HG02870 (cell line): ENCODE measurements around the gene GOLGA8B.
A peak's percentile ranks its signal among the peaks of the same experiment; 100 is the strongest.
"Not testable (repeated sequence)": the region's sequence is repeated elsewhere in the genome, so short reads cannot be mapped to it uniquely, and the experiment has no call there.

Experiments
- ATAC-seq: cut with Tn5 transposase; IDR thresholded peaks from one replicate; pipeline ENCODE4 v1.9.1; 2021; ENCODE audit warnings: mild to moderate bottlenecking, moderate library complexity; ENCODE audit not compliant: unreplicated experiment

The GOLGA8B gene

GRCh38 chr15:34598799-34599585 lies 15.5 kb upstream of the GOLGA8B start:
- ATAC-seq, result no peak

DNA sequence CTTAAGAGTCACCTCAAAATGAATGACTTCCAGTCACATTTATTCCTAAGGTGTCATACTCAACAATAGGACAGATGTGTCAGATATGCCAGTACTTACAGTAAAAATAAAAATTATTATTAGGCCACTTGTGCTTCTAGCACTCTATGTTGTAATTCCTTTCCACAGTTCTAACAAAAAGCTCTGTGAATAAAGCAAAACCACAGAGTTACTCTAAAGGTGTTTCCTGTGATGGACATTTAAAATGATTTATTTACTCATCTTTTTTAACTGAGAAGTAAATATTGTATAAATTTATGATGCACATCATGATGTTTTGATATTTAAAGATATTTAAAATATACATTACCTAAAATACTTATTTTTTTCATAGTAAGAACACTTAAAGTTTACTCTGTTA lies 13.9 kb upstream of the GOLGA8B start:
- ATAC-seq, result no peak

- no peak for ATAC-seq
Measured at GRCh38 chr15:34594361-34594760, 10.9 kb upstream of the GOLGA8B start.

DNA sequence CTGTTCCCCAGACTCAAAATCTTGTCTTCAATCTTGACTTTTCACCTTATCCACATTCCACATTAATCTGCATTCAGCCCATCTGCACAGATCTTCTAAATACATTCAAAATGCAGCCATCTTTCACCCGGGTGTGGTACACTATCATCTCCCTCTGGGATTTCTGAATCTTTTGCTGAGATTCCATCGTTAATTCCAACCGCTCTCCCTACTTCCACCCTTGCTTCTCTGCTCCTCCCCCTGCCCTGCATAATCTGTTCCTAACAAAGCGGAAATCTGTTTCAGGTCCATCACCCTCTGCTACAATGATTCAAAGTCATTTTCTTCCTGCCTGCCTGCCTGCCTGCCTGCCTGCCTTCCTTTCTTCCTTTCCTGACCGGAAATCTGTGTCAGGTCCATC lies 7.9 kb upstream of the GOLGA8B start:
- no peak for ATAC-seq

DNA sequence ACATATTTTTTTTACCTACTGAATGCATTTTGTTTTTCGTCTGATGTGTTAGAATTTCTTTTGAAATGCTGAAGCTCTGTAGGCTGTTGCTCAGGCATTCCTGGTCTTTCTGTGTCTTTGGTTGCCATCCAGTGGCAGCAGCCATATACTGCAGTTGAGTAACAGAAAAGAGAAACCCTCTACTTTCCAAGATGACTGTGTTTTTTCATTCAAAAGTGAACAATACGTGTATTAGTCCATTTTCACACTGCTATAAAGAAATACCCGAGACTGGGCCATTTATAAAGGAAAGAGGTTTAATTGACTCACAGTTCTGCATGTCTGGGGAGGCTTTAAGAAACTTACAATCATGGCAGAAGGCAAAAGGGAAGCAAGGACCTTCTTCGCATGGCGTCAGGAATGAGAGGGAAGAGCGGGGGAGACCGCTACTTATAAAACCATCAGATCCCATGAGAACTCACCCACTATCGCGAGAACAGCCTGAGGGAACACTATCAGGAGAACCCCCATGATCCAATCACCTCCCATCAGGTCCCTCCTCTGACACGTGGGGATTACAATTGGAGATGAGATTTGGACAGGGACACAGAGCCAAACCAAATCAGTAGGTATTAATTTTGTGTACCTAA lies 4.7 kb upstream of the GOLGA8B start:
- no peak for ATAC-seq

- not testable (repeated sequence) for ATAC-seq
Measured at GRCh38 chr15:34585966-34586365, 2.5 kb upstream of the GOLGA8B start.

- ATAC-seq, result no peak
Measured at GRCh38 chr15:34584996-34585395, 1.5 kb upstream of the GOLGA8B start.

GRCh38 chr15:34584330-34584668 lies 848 bp upstream of the GOLGA8B start:
- ATAC-seq, result no peak

DNA sequence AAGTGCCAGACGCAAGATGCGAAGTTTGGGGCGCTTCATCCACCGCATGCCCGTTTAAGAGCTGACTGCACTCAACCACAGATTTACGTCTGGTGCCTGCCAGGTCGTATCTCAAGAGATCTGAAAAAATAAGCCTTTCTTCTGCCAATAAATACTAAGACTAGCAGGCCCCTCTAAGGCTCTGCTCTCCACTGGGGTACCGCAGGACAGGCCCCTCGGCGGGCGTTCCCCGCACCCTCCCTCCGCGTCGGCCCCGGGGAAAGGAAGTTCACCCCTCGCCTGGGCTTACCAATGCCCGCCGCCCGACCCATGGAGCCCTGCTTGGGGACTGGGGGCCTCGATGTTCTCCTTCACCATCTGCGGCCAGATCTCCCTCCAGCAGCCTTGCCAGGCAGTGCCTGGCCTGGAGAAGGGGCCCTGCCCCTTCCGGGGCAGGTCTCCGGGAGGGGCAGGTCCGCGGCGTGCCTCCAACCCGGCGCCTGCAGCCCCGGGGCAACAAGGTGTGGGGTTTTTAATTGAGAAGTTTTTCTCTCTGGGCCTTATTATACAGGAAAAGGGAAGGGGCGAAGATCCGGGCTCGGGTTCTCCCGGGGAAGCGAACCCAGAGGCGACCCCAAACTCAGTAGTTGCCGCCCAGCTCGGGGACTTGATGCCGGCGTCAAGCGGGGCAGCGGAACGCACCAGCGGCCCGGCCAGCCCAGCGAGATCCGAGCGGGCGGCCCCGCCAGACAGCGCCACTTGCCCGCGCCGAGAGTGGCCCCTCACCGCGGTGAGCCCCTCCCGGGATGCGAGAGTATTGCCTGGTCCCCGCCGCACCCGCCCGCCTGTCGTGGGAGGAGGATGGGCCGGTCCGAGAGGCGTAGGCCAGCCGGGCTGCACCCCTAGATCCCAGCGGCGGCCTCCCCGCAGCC lies 735 bp downstream of the GOLGA8B start:
- peak; percentile 21 for ATAC-seq

DNA sequence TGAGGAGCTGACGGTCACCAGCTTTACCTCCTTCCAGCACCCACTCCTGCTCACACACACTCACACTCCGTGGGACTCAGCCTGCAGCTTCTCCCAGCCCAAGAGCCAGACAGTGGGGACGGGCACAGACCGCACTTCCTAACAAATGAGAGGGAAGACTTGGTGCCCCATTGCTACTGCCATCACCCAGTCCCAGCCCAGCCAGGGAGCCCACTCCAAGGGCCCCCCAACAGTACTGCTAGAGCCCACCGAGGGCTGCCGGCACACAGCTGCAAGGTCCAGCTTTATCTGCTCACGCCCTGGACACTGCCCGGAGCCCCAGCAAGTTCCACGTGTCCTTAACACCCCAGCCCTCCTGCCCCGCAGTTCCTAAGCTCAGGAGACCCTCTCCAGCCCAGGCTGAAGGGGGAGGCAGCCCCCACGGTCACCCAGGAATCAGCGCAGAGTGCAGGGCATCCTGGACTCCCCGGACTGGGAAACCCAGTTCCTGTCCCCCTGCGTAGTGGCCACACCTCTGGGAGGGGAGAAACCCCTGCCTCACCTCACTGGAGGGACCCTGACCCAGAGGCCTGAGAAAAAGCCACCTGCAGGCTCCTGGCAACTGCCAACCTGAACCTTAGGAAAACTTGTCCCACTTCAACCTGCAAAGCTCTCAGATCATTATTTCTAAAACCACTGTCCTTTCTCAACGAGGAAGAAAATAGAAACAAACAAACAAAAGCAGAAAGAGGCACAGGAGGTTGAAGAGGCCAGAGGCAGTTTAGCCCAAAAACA lies 1.6 kb downstream of the GOLGA8B start:
- ATAC-seq, result not testable (repeated sequence)

DNA sequence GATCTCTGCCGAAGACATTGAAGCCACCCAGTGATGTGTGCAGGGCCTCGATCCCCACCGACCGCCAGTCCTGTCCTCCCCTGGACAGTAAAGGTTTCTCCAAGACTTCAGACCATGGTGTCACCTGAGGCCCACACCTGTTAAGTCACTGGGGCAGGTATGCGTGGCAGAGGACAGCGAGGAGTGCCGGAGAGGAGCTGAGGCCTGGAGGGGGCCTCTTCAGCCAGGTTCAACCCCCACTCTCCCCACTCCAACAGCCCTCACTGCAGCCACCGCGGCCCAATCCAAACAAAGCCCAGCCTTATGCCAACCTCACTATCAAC lies 2.4 kb downstream of the GOLGA8B start:
- ATAC-seq, result no peak

DNA sequence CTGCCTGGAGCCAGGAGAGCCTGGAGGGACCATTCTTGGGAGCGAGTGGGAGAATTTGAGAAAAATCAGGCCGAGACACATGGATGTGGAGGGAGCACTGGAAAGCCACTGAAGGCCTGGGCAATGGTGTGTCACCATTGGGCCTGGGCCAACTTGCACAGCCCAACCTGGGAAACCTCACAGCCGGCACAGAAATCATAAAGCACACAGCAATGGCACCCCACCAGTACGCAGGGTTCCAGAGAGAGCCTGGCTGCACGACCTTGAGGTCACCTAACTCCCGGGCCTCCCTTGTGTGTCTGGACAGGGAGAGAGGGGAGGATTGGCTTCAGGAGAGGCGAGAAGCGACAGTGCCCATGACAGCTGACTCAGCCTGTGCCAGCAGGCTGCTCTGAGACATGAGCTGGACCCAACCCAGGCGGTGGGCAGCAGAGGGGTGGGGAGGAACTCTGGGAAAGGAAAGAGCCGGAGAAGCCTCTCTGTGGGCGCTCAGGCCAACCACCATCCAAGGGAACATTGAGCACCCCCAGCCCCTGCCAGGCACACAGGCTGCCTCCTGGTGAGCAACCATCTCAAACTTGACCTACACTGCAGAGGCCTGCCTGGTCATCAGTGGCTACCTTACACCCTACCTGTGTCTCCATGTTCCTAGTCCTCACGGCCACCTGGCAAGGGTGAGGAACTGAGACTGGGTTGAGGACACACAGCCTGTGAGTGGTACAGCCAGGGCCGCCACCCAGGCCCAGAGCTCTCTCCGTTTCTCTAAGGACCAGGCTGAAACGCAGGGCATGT lies 3.0 kb downstream of the GOLGA8B start:
- not testable (repeated sequence) for ATAC-seq

DNA sequence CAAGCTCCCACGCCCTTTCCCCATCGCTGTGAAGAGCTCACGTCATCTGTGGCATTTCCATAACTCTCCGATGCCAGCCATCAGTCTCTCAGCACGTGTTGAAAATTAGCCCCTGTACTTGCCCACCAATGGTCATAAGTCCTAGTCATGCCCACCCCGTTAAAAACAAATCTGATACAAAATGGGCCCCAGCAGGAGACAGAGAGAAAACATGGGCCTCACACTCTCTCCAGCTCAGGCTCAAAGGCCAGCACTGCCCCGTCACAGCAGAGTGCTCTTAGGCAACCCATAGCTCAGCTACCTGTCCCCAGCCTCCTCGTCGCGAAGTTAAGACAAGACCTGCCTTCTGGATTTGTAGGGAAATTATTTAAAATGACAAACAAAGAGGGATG lies 5.2 kb downstream of the GOLGA8B start:
- no peak for ATAC-seq

DNA sequence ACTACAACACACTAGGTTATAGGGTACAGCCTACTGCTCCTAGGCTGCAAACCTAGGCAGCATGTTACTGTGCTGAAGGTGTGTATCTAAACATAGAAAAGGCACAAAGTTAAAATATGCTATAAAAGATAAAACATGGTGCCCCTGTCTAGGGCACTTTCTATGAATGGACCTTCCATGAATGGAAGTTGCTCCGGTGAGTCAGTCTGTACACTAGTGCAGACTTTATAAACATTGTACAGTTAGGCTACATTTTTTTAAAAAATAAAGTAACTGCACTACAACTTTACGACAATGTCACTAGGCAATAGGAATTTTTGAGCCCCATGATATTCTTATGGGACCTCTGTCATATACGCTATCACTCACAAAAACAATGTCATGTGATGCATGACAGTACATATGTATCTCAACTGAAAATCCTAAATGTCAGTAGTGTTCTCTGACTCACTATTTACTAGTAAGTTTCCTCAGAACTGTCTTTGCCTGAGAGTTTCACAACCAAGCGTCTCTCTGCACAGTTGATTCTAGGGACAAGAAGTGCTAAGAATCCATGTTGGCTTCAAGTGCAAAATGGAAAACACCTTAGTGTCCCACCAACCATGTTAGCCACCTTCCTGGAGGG lies 5.7 kb downstream of the GOLGA8B start:
- ATAC-seq, result not testable (repeated sequence)

DNA sequence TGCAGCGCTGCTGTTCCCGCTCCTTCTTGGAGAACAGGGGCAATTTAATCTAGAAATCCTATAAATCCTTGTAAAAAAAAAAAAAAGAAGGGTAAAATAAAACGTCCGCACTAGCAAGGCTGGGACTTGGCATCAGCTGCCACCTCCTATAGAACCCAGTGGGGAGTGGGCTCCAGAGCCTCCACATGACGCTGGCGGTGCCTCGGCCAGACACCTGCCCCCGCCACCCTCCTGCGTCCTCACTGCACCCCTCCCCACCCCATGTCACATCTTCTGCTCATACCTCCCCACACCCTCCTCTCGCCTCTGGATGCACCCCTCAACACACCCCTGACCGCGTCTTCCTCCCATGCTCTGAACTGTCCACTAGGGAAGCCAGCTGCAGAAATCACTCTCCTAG lies 8.4 kb downstream of the GOLGA8B start:
- not testable (repeated sequence) for ATAC-seq

DNA sequence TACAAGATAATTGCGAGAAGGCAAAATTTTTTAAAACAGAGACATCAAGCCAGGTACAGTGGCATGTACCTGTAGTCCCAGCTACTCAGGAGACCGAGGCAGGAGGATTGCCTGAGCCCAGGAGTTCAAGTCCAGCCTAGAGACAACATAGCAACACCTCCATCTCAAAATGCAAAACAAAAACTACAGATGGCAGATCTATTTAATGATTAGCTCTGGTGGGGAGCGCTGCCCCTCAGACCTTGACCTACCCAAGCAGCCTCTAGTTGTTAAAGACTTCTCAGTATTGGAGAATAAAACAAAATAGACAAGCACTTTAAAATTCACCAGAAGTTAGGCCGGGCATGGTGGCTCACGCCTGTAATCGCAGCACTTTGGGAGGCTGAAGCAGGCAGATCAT lies 10.5 kb downstream of the GOLGA8B start:
- not testable (repeated sequence) for ATAC-seq

DNA sequence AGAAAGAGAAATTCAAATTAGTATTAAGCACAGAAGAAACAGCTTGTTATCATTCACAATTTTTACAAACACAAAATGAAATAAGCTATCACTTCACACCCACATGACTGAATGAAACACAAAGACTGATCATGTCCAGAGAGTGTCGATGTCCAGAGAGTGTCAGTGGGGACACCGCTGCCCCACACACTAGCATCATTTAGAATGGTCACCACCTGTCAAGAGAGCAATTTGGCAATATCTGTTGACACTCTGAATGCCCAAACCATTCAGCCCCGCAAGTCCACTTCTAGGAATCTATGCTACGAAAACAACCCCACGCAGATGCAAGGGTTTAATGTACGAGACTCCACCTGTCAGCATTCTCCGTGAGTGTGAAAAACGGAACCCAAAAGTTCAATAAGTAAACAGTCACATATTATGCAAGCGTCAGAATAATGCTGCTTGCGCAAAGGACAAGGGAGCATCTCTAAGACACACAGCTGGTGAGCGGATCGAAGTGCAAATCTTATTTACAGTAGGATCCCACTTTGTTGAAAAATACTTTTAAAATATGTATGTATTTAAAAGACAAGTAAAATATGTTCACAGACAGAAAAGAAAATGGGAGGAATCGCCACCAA lies 11.3 kb downstream of the GOLGA8B start:
- not testable (repeated sequence) for ATAC-seq

- not testable (repeated sequence) for ATAC-seq
Measured at GRCh38 chr15:34569670-34570396, 13.6 kb downstream of the GOLGA8B start.

DNA sequence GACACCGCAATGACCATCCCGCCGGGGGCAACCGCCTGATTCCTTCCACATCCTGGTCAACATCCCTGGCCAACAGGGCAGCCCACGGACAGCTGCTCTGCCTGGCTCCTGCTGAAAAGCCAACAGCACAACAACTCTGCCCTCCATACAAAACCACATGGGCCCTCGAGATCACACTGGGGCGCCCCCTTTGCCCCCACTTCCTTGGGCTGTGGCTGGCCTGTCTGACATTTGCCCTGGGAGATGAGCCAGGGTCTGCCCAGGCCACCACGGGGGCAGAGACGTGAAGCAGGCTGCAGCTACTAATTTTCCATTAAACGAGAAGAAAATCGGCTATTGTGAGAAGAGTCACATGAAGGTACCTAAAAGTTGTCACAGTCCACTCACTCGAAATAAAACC lies 16.3 kb downstream of the GOLGA8B start:
- not testable (repeated sequence) for ATAC-seq
